Measurements from ENCODE around the gene BDH1.

BDH1 gene

GRCh38 chr3:197475997-197476525 lies 79.7 kb downstream of the BDH1 start (continued):
- no peak for TF ChIP-seq ZC3H10 (CRISPR knock-in tag; IDR thresholded peaks at IDR 0.05)
- no peak for TF ChIP-seq ZNF565 (CRISPR knock-in tag; conservative IDR thresholded peaks at IDR 0.05; ENCODE audit: low read depth)
- TF ChIP-seq, protein P1, sequence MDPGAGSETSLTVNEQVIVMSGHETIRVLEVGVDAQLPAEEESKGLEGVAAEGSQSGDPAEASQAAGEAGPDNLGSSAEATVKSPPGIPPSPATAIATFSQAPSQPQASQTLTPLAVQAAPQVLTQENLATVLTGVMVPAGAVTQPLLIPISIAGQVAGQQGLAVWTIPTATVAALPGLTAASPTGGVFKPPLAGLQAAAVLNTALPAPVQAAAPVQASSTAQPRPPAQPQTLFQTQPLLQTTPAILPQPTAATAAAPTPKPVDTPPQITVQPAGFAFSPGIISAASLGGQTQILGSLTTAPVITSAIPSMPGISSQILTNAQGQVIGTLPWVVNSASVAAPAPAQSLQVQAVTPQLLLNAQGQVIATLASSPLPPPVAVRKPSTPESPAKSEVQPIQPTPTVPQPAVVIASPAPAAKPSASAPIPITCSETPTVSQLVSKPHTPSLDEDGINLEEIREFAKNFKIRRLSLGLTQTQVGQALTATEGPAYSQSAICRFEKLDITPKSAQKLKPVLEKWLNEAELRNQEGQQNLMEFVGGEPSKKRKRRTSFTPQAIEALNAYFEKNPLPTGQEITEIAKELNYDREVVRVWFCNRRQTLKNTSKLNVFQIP (CRISPR knock-in tag; IDR thresholded peaks at IDR 0.05; ENCODE audit: borderline replicate concordance, low read depth) = no peak
- no peak for TF ChIP-seq CSDC2 (CRISPR knock-in tag; IDR thresholded peaks at IDR 0.05)
- no peak for TF ChIP-seq ARNTL (CRISPR knock-in tag; IDR thresholded peaks at IDR 0.05; ENCODE audit: borderline replicate concordance, low read depth)
- TF ChIP-seq GLIS3 (CRISPR knock-in tag; IDR thresholded peaks at IDR 0.05) = no peak
- TF ChIP-seq BACH2 (CRISPR knock-in tag; IDR thresholded peaks at IDR 0.05; ENCODE audit: borderline replicate concordance) = no peak
- no peak for TF ChIP-seq RARB (CRISPR knock-in tag; IDR thresholded peaks at IDR 0.05)

GRCh38 chr3:197475514-197475913 lies 80.3 kb downstream of the BDH1 start:
- TF ChIP-seq SNAI2 (CRISPR knock-in tag; IDR thresholded peaks at IDR 0.05) (no peak), ZNF70 (CRISPR knock-in tag; IDR thresholded peaks at IDR 0.05) (no peak), ZC3H10 (CRISPR knock-in tag; IDR thresholded peaks at IDR 0.05) (no peak), TCF4 (CRISPR knock-in tag; IDR thresholded peaks at IDR 0.05; ENCODE audit: borderline replicate concordance) (no peak), ISL1 (CRISPR knock-in tag; IDR thresholded peaks at IDR 0.05) (no peak), ZFP30 (CRISPR knock-in tag; IDR thresholded peaks at IDR 0.05) (no peak)
- ATAC-seq = no peak

- TF ChIP-seq, protein P2, sequence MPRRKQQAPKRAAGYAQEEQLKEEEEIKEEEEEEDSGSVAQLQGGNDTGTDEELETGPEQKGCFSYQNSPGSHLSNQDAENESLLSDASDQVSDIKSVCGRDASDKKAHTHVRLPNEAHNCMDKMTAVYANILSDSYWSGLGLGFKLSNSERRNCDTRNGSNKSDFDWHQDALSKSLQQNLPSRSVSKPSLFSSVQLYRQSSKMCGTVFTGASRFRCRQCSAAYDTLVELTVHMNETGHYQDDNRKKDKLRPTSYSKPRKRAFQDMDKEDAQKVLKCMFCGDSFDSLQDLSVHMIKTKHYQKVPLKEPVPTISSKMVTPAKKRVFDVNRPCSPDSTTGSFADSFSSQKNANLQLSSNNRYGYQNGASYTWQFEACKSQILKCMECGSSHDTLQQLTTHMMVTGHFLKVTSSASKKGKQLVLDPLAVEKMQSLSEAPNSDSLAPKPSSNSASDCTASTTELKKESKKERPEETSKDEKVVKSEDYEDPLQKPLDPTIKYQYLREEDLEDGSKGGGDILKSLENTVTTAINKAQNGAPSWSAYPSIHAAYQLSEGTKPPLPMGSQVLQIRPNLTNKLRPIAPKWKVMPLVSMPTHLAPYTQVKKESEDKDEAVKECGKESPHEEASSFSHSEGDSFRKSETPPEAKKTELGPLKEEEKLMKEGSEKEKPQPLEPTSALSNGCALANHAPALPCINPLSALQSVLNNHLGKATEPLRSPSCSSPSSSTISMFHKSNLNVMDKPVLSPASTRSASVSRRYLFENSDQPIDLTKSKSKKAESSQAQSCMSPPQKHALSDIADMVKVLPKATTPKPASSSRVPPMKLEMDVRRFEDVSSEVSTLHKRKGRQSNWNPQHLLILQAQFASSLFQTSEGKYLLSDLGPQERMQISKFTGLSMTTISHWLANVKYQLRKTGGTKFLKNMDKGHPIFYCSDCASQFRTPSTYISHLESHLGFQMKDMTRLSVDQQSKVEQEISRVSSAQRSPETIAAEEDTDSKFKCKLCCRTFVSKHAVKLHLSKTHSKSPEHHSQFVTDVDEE (CRISPR knock-in tag; IDR thresholded peaks at IDR 0.05) = no peak
- TF ChIP-seq ARNTL (CRISPR knock-in tag; IDR thresholded peaks at IDR 0.05; ENCODE audit: borderline replicate concordance, low read depth) (no peak), ISL1 (CRISPR knock-in tag; IDR thresholded peaks at IDR 0.05) (no peak), TOX (CRISPR knock-in tag; IDR thresholded peaks at IDR 0.05; ENCODE audit: borderline replicate concordance) (no peak)
- no peak for ATAC-seq
Measured at GRCh38 chr3:197472151-197472550, 83.6 kb downstream of the BDH1 start.

GRCh38 chr3:197471221-197472010 lies 84.4 kb downstream of the BDH1 start:
- no peak for TF ChIP-seq ESRRG (CRISPR knock-in tag; IDR thresholded peaks at IDR 0.05)
- TF ChIP-seq, protein P3, sequence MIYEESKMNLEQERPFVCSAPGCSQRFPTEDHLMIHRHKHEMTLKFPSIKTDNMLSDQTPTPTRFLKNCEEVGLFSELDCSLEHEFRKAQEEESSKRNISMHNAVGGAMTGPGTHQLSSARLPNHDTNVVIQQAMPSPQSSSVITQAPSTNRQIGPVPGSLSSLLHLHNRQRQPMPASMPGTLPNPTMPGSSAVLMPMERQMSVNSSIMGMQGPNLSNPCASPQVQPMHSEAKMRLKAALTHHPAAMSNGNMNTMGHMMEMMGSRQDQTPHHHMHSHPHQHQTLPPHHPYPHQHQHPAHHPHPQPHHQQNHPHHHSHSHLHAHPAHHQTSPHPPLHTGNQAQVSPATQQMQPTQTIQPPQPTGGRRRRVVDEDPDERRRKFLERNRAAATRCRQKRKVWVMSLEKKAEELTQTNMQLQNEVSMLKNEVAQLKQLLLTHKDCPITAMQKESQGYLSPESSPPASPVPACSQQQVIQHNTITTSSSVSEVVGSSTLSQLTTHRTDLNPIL (CRISPR knock-in tag; IDR thresholded peaks at IDR 0.05; ENCODE audit: low read depth) = no peak
- TF ChIP-seq, protein P1 (CRISPR knock-in tag; IDR thresholded peaks at IDR 0.05; ENCODE audit: borderline replicate concordance, low read depth) = no peak
- no peak for TF ChIP-seq PPARA (CRISPR knock-in tag; IDR thresholded peaks at IDR 0.05; ENCODE audit: borderline replicate concordance)
- TF ChIP-seq, protein P2 (CRISPR knock-in tag; IDR thresholded peaks at IDR 0.05) = no peak
- ATAC-seq = no peak
